Uterus (tissue), 2 donors: Measurements from ENCODE around the gene FAM236A.
"Not testable (repeated sequence)": the region's sequence is repeated elsewhere in the genome, so short reads cannot be mapped to it uniquely, and the experiment has no call there.

Experiments used
- CTCF ChIP-seq, 4 experiments: fragments of 200-600 bp in 2 of 4; fragments of 450-650 bp in 2 of 4; sonication (generic) in 2 of 4; IDR thresholded peaks; one replicate each; pipeline ENCODE4 v1.5.1; 2016 to 2019; ENCODE audit warnings: antibody characterized with exemption in 4 of 4, mild to moderate bottlenecking in 2 of 4, moderate library complexity in 1 of 4
- POLR2A ChIP-seq, 2 donors: fragments of 450-650 bp; IDR thresholded peaks; one replicate each; pipeline ENCODE4 v1.6.1; 2016; ENCODE audit warnings: antibody characterized with exemption in 2 of 2, mild to moderate bottlenecking in 1 of 2, moderate library complexity in 1 of 2

- TF ChIP-seq POLR2A, CTCF (IDR thresholded peaks at IDR 0.05): not testable (repeated sequence)
These were observed 4.3 kb downstream of the FAM236A start for GRCh38 chrX:72942272-72942671.
